IPS DF 6.9 (cell line): ENCODE results near the gene RASGRP4.

Experiments
- DNase-seq: peaks from one replicate; pipeline ENCODE4 v3.0.0-alpha.2; 2013; ENCODE audit warnings: low read depth, low spot score
- H3K27ac ChIP-seq: one replicate; pipeline ENCODE4 v1.5.1; 2013; ENCODE audit warnings: low read length, control low read depth
- H3K27me3 ChIP-seq: 2 replicates; pipeline ENCODE4 v1.6.1; 2013; ENCODE audit warnings: mild to moderate bottlenecking, low read length; ENCODE audit not compliant: control insufficient read depth, insufficient read depth
- H3K36me3 ChIP-seq: 2 replicates; pipeline ENCODE4 v1.6.1; 2013; ENCODE audit warnings: low read length; ENCODE audit not compliant: control insufficient read depth, insufficient read depth
- H3K4me1 ChIP-seq: 2 replicates; pipeline ENCODE4 v1.6.1; 2013; ENCODE audit warnings: low read length; ENCODE audit not compliant: control insufficient read depth, insufficient read depth
- H3K4me3 ChIP-seq: 2 replicates; pipeline ENCODE4 v1.5.1; 2013; ENCODE audit warnings: mild to moderate bottlenecking, low read length
- H3K9me3 ChIP-seq: 2 replicates; pipeline ENCODE4 v1.6.1; 2013; ENCODE audit warnings: low read length, inconsistent platforms; ENCODE audit not compliant: control insufficient read depth, insufficient read depth
- WGBS: extraction: QIAGEN DNeasy Blood & Tissue Kit; methylation state at CpG from one replicate; pipeline ENCODE4 v1.1.7; 2013; ENCODE audit warnings: mixed read lengths, missing lambda C conversion rate; ENCODE audit not compliant: insufficient read length, insufficient coverage; 5-methylcytosine and 5-hydroxymethylcytosine counted together

RASGRP4 gene

GRCh38 chr19:38391911-38392464, 34.0 kb downstream of the RASGRP4 start:
- H3K4me1 ChIP-seq: 0 out of 2 replicates have a peak, but pooled peaks cover 1% of the 10 kb centered on the region
- no CpG with 5 or more reads among the region's 8 CpGs for WGBS
- DNase-seq: no peak
- no peak overlapping the region for H3K4me3 ChIP-seq
- H3K27me3 ChIP-seq: no peaks in the 10 kb centered on the region
- no peaks in the 10 kb centered on the region for H3K9me3 ChIP-seq
- H3K36me3 ChIP-seq: peaks cover 3% of the 10 kb centered on the region; the same call in 1 of the 2 replicates
- no peak overlapping the region for H3K27ac ChIP-seq

GRCh38 chr19:38389957-38390924, 35.8 kb downstream of the RASGRP4 start:
- H3K4me3 ChIP-seq: peak overlapping the region; percentile 58; the same call in 1 of the 2 replicates
- DNase-seq: no peak
- H3K9me3 ChIP-seq: no peaks in the 10 kb centered on the region
- no peak overlapping the region for H3K27ac ChIP-seq
- peaks cover 3% of the 10 kb centered on the region; the same call in 1 of the 2 replicates for H3K36me3 ChIP-seq
- peaks cover 4% of the 10 kb centered on the region; the same call in 1 of the 2 replicates for H3K4me1 ChIP-seq
- H3K27me3 ChIP-seq: no peaks in the 10 kb centered on the region
- WGBS: no CpG with 5 or more reads among the region's 22 CpGs

- DNase-seq: no peak
- H3K4me1 ChIP-seq: peaks cover 4% of the 10 kb centered on the region; the same call in 1 of the 2 replicates
- no CpG with 5 or more reads among the region's 28 CpGs for WGBS
- H3K27me3 ChIP-seq: no peaks in the 10 kb centered on the region
- H3K9me3 ChIP-seq: no peaks in the 10 kb centered on the region
- H3K36me3 ChIP-seq: peaks cover 3% of the 10 kb centered on the region; the same call in 1 of the 2 replicates
- peak overlapping the region; percentile 58 for H3K4me3 ChIP-seq
- H3K27ac ChIP-seq: no peak overlapping the region
Measured at GRCh38 chr19:38389101-38389925, 36.7 kb downstream of the RASGRP4 start.

- Histone ChIP-seq H3K9me3 (no peaks in the 10 kb centered on the region), H3K4me1 (peaks cover 6% of the 10 kb centered on the region; the same call in 1 of the 2 replicates), H3K27me3 (no peaks in the 10 kb centered on the region), H3K27ac (no peak within 1 kb of the TSS), H3K36me3 (peaks cover 3% of the 10 kb centered on the region; the same call in 1 of the 2 replicates), H3K4me3 (peak within 1 kb of the TSS; percentile 58)
- WGBS: no CpG with 5 or more reads among the region's 46 CpGs
- DNase-seq: no peak
Measured at GRCh38 chr19:38388349-38389100, 37.5 kb downstream of the RASGRP4 start, which contains the start of gene SPRED3. SPRED3 (plus strand) TSS chr19:38388697; CDS start chr19:38390303, 1,606 bp downstream.

- peak within 1 kb of the TSS; percentile 58 for H3K4me3 ChIP-seq
- H3K4me1 ChIP-seq: peaks cover 6% of the 10 kb centered on the region; the same call in 1 of the 2 replicates
- peak; percentile 94 for DNase-seq
- H3K9me3 ChIP-seq: no peaks in the 10 kb centered on the region
- peaks cover 1% of the 10 kb centered on the region; the same call in 1 of the 2 replicates for H3K36me3 ChIP-seq
- H3K27ac ChIP-seq: no peak within 1 kb of the TSS
- H3K27me3 ChIP-seq: no peaks in the 10 kb centered on the region
- WGBS: no CpG with 5 or more reads among the region's 51 CpGs
Measured at GRCh38 chr19:38387550-38388348, 38.3 kb downstream of the RASGRP4 start, which contains the start of gene GGN. GGN (minus strand) TSS chr19:38388034; CDS start chr19:38387261, 773 bp downstream.

GRCh38 chr19:38386971-38387549, 39.0 kb downstream of the RASGRP4 start:
- H3K4me1 ChIP-seq: peaks cover 6% of the 10 kb centered on the region; the same call in 1 of the 2 replicates
- peaks cover 3% of the 10 kb centered on the region for H3K36me3 ChIP-seq
- H3K27ac ChIP-seq: no peak overlapping the region

GRCh38 chr19:38386300-38386970, 39.6 kb downstream of the RASGRP4 start:
- H3K9me3 ChIP-seq: no peaks in the 10 kb centered on the region
- H3K27ac ChIP-seq: no peak overlapping the region
- H3K4me3 ChIP-seq: no peak overlapping the region; the same call in 1 of the 2 replicates
- no CpG with 5 or more reads among the region's 61 CpGs for WGBS
- DNase-seq: no peak
- peaks cover 6% of the 10 kb centered on the region; the same call in 1 of the 2 replicates for H3K4me1 ChIP-seq
- no peaks in the 10 kb centered on the region for H3K27me3 ChIP-seq
- H3K36me3 ChIP-seq: peaks cover 6% of the 10 kb centered on the region

More at GRCh38 chr19:38386971-38387549, 39.0 kb downstream of the RASGRP4 start:
- WGBS: no CpG with 5 or more reads among the region's 36 CpGs
- Histone ChIP-seq H3K27me3 (no peaks in the 10 kb centered on the region), H3K4me3 (peak overlapping the region; percentile 57; the same call in 1 of the 2 replicates), H3K9me3 (no peaks in the 10 kb centered on the region)
- DNase-seq: no peak

GRCh38 chr19:38385804-38386257, 40.2 kb downstream of the RASGRP4 start:
- WGBS: no CpG with 5 or more reads among the region's 40 CpGs
- no peak overlapping the region for H3K27ac ChIP-seq
- H3K4me3 ChIP-seq: no peak overlapping the region
- no peak for DNase-seq
- peaks cover 12% of the 10 kb centered on the region for H3K36me3 ChIP-seq
- H3K9me3 ChIP-seq: no peaks in the 10 kb centered on the region
- peaks cover 6% of the 10 kb centered on the region; the same call in 1 of the 2 replicates for H3K4me1 ChIP-seq
- H3K27me3 ChIP-seq: no peaks in the 10 kb centered on the region
